Heart left ventricle (tissue), 16 donors: ENCODE measurements around the gene TNFRSF14. TPM values are rescaled to one million over a fixed set of nuclear protein-coding genes. Genes with fewer than 3 reads are reported as not detected.

ENCODE experiments used
- ATAC-seq, 4 donors: fragments of 200-7000 bp; cut with Tn5 transposase; one replicate each; pipeline ENCODE4 v1.9.1; 2020 to 2022; ENCODE audit warnings: moderate library complexity in 4 of 4, mild to moderate bottlenecking in 3 of 4, moderate number of reproducible peaks in 1 of 4
- DNase-seq, 5 donors: peaks; one replicate each; pipeline ENCODE4 v3.0.0-alpha.2; 2020
- H3K27ac ChIP-seq, 12 donors: fragments of 200-600 bp; sonication (generic) in 4 of 12; one replicate each; pipeline versions ENCODE4 v1.5.0 to v1.8.0; 2016 to 2022; ENCODE audit warnings: mild to moderate bottlenecking in 2 of 12
- H3K27me3 ChIP-seq, 9 donors: fragments of 200-600 bp; sonication (generic) in 2 of 9; one replicate each; pipeline versions ENCODE4 v1.5.1 to v1.8.0; 2016 to 2022; ENCODE audit warnings: mild to moderate bottlenecking in 3 of 9
- H3K36me3 ChIP-seq, 9 donors: fragments of 200-600 bp; sonication (generic) in 2 of 9; one replicate each; pipeline versions ENCODE4 v1.5.0 to v1.8.0; 2018 to 2022; ENCODE audit warnings: mild to moderate bottlenecking in 2 of 9
- H3K4me1 ChIP-seq, 12 donors: fragments of 200-600 bp; sonication (generic) in 4 of 12; one replicate each; pipeline versions ENCODE4 v1.5.0 to v1.8.0; 2016 to 2022; ENCODE audit warnings: mild to moderate bottlenecking in 3 of 12
- H3K4me3 ChIP-seq, 12 donors: fragments of 200-600 bp; sonication (generic) in 4 of 12; one replicate each; pipeline versions ENCODE4 v1.5.0 to v1.8.0; 2017 to 2022; ENCODE audit warnings: mild to moderate bottlenecking in 9 of 12, moderate library complexity in 4 of 12
- H3K9me3 ChIP-seq, 12 donors: fragments of 200-600 bp; sonication (generic) in 4 of 12; one replicate each; pipeline versions ENCODE4 v1.5.0 to v1.8.0; 2016 to 2022; ENCODE audit warnings: mild to moderate bottlenecking in 1 of 12
- POLR2A ChIP-seq, 2 donors: fragments of 450-650 bp; IDR thresholded peaks; one replicate each; pipeline ENCODE4 v1.6.1; 2017; ENCODE audit warnings: antibody characterized with exemption in 2 of 2, mild to moderate bottlenecking in 2 of 2, moderate library complexity in 2 of 2
- WGBS, 4 donors: extraction: QIAGEN DNeasy Blood & Tissue Kit in 2 of 4; methylation state at CpG; one replicate each; pipeline versions ENCODE4 v1.1.5 to v1.1.7; 2013 to 2018; 5-methylcytosine and 5-hydroxymethylcytosine counted together
- intact Hi-C, 10 donors: fragments of 100-400 bp; cut with DNase I; formaldehyde crosslinking; loops; one replicate each; pipeline versions ENCODE4 v1.11.1 to v1.14.2; 2022
- polyA plus RNA-seq, 2 donors: library from polyadenylated mRNA; stranded (reverse); fragments of 200-250 nt; gene quantifications; one replicate each; pipeline ENCODE4 v1.2.3, GENCODE V29; 2013
- total RNA-seq, 9 donors: library from RNA; depleted of rRNA in 2 of 9; stranded (reverse); fragments of >200 nt in 2 of 9; fragmentation: NEBNext Ultra II Directional in 3 of 9; extraction: Animal tissue kit (Norgen Biotek cat#: 25700) in 3 of 9; gene quantifications; one replicate each; pipeline versions ENCODE4 v1.1.0 to v1.2.4, GENCODE V29; 2016 to 2023
- TF ChIP-seq, protein P1 (sequence below), 12 donors: fragments of 200-600 bp; sonication (generic) in 4 of 12; IDR thresholded peaks; one replicate each; pipeline versions ENCODE4 v1.5.0 to v1.8.0; 2018 to 2022; ENCODE audit warnings: antibody characterized with exemption in 12 of 12, mild to moderate bottlenecking in 5 of 12
- donor health status: ischemic (EF 13 %, LVEDD 7.1; RV severe dilation, severe dysfunction).
- donor health status: healthy with polysubstance abuse.
- donor health status: DM: no; HTN: yes; CAD: no.
- donor health status: DM: no; HTN: no; CAD: no.
- donor health status: ischemic (EF 25% LVEDD 6.9; RV normal size, moderate dysfunction).
- donor health status: ischemic (EF 25% LVEDD 5.7; RV mildly dilated, moderate dysfunction).
- donor health status: healthy.
- donor health status: DM: yes; HTN: yes; CAD: no.
- donor health status: ischemic (EF 35%, LVEDD 5.7; RV mildly dilated, moderate dysfunction).
- donor health status: nonischemic (EF 11% LVEDD 7.7; RV severe dilation, severe dysfunction).
- donor health status: DM: yes; HTN: yes; CAD: no.
- donor health status: PGD.
- donor health status: ischemic (EF 29% LVEDD 5.4; RV normal size, mild dysfunction).
- donor health status: nonischemic (EF 23%, LVEDD 6.1; RV moderate dilation, normal function).

Gene TNFRSF14
- total and polyA plus RNA-seq, 11 donors = 7.8 to 70.8 (median 14.3) TPM

DNA sequence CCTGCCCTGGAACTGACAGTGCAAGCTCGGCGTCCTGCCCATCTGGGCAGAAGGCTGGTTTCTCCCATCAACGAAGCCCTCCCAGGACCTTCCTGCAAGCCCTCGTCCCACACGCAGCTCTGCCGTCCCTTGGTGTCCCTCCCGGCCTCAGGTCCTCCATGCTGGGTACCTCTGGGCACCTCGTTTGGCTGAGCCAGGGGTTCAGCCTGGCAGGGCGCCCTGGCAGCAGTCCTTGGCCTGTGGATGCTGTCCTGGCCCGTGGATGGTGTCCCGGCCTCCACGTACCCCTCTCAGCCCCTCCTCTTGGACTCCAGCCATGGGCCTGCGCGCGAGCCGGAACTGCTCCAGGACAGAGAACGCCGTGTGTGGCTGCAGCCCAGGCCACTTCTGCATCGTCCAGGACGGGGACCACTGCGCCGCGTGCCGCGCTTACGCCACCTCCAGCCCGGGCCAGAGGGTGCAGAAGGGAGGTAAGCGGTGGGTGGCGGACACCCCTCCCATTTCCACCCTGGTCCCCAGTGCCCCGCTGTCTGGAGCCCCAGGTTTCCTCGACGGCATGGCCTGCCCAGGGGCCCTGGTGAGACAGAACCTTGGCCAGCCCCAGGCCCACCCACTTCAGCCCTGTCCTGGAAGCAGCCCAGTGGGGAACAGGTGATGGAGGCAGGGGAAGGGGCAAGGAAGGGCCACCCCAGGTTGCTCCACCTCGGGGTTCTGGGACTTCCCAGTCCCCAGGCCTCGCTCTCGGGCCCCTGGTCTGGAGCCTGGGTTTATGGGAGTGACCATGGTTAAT lies 3.5 kb downstream of the TNFRSF14 start:
- Histone ChIP-seq H3K4me3 (no peak overlapping the region), H3K27me3 (peaks cover 0 to 5% (median 0%) of the 10 kb centered on the region in 9 donors), H3K4me1 (peaks cover 0 to 43% (median 26%) of the 10 kb centered on the region in 12 donors), H3K9me3 (no peaks in the 10 kb centered on the region), H3K27ac (no peak overlapping the region), H3K36me3 (peaks cover 0 to 64% (median 21%) of the 10 kb centered on the region in 9 donors)
- TF ChIP-seq POLR2A (IDR thresholded peaks at IDR 0.05) = no peak
- TF ChIP-seq, protein P1, sequence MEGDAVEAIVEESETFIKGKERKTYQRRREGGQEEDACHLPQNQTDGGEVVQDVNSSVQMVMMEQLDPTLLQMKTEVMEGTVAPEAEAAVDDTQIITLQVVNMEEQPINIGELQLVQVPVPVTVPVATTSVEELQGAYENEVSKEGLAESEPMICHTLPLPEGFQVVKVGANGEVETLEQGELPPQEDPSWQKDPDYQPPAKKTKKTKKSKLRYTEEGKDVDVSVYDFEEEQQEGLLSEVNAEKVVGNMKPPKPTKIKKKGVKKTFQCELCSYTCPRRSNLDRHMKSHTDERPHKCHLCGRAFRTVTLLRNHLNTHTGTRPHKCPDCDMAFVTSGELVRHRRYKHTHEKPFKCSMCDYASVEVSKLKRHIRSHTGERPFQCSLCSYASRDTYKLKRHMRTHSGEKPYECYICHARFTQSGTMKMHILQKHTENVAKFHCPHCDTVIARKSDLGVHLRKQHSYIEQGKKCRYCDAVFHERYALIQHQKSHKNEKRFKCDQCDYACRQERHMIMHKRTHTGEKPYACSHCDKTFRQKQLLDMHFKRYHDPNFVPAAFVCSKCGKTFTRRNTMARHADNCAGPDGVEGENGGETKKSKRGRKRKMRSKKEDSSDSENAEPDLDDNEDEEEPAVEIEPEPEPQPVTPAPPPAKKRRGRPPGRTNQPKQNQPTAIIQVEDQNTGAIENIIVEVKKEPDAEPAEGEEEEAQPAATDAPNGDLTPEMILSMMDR (IDR thresholded peaks at IDR 0.05) = no peak
- DNase-seq (no peak), ATAC-seq (no peak)
- WGBS, 4 donors = 78 to 87% (median 81%) methylated on average over 23 to 35 of the region's 35 CpGs
- intact Hi-C loops = no loop called here

DNA sequence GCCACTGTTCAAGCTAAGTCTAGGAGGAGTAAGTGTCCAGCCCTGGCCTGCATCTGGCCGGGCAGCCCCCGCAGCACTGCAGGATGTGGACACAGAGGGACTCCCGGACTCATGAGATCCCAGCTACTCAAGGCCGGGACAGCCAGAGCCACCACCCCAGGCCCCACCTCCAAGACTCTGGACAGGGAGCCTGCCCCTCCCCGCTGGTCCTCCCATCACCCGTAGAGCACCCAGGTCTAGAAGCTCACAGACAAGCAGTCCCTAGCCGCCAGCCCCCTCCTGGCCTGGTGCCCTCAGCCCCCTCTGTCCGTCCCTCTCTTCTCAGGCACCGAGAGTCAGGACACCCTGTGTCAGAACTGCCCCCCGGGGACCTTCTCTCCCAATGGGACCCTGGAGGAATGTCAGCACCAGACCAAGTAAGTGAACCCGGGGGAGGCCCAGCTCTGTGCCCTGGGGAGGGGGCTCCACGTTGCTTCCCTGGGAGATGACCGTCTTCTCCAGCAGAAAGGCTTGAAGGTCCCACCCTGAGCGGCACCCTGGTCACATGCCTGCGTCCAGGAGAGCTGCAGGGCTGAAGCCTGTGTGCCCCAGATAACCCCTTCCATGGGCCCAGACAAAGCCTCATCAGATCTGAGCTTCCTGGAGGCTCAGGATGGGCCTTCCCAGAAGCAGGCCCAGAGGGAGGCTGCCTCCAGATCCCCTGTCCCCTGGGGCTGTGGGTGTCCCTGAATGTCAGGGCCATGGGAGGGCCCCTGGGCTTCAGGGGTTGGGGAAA lies 4.3 kb downstream of the TNFRSF14 start:
- intact Hi-C loops = no loop called here
- H3K9me3 ChIP-seq = no peaks in the 10 kb centered on the region
- no peak for DNase-seq
- ATAC-seq = no peak
- peaks cover 0 to 35% (median 18%) of the 10 kb centered on the region in 12 donors for H3K4me1 ChIP-seq
- H3K4me3 ChIP-seq = no peak overlapping the region
- no peak overlapping the region for H3K27ac ChIP-seq
- H3K27me3 ChIP-seq = no peaks in the 10 kb centered on the region
- 87 to 91% (median 88%) methylated on average over 7 to 15 of the region's 15 CpGs for WGBS, 4 donors
- peaks cover 0 to 64% (median 21%) of the 10 kb centered on the region in 9 donors for H3K36me3 ChIP-seq
- TF ChIP-seq POLR2A (IDR thresholded peaks at IDR 0.05) = no peak
- TF ChIP-seq, protein P1 (IDR thresholded peaks at IDR 0.05) = no peak

DNA sequence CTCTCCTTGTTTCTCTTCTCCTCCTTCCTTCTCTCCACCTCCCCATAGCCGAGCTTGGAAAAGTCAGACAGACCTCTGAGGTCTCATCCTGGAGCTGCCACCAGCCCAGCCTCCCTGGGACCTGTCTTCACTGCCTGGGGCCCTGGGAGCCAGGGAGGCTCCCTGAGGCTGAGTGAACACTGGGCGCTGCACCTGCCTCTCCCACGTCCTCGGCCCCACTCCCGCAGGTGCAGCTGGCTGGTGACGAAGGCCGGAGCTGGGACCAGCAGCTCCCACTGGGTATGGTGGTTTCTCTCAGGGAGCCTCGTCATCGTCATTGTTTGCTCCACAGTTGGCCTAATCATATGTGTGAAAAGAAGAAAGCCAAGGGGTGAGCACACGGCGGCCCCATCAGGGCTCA lies 5.3 kb downstream of the TNFRSF14 start:
- H3K27ac ChIP-seq = no peak overlapping the region
- WGBS, 4 donors = 85 to 93% (median 88%) methylated on average over 11 of the region's 11 CpGs
- no peak for DNase-seq
- TF ChIP-seq, protein P1 (IDR thresholded peaks at IDR 0.05) = no peak
- no peak for TF ChIP-seq POLR2A (IDR thresholded peaks at IDR 0.05)
- peaks cover 0 to 29% (median 14%) of the 10 kb centered on the region in 12 donors for H3K4me1 ChIP-seq
- peaks cover 0 to 3% (median 0%) of the 10 kb centered on the region in 9 donors for H3K27me3 ChIP-seq
- no peaks in the 10 kb centered on the region for H3K9me3 ChIP-seq
- intact Hi-C loops = no loop called here
- peaks cover 0 to 64% (median 21%) of the 10 kb centered on the region in 9 donors for H3K36me3 ChIP-seq
- H3K4me3 ChIP-seq = no peak overlapping the region
- no peak for ATAC-seq
